GM19328 (cell line): ENCODE measurements around the gene PODNL1.

Source experiments
- ATAC-seq: cut with Tn5 transposase; IDR thresholded peaks from one replicate; pipeline ENCODE4 v1.9.1; 2021; ENCODE audit warnings: mild to moderate bottlenecking, moderate library complexity; ENCODE audit not compliant: unreplicated experiment

PODNL1 gene

GRCh38 chr19:13958043-13958442 lies 19.8 kb upstream of the PODNL1 start:
- no peak for ATAC-seq

- no peak for ATAC-seq
These were observed 18.8 kb upstream of the PODNL1 start for GRCh38 chr19:13957051-13957450.

- ATAC-seq: no peak
These were observed 18.1 kb upstream of the PODNL1 start for GRCh38 chr19:13956365-13956744.

- no peak for ATAC-seq
These were observed 17.6 kb upstream of the PODNL1 start for GRCh38 chr19:13955662-13956364.

- ATAC-seq: no peak
These were observed 16.0 kb upstream of the PODNL1 start for GRCh38 chr19:13954185-13954584.

- no peak for ATAC-seq
These were observed 14.8 kb upstream of the PODNL1 start for GRCh38 chr19:13952931-13953531.

GRCh38 chr19:13952154-13952930 lies 14.1 kb upstream of the PODNL1 start, which contains the start of gene DCAF15:
Gene DCAF15, plus strand, starts transcription at chr19:13952509. Its CDS starts 4 bp downstream, at chr19:13952513.
- ATAC-seq: peak; percentile 92

GRCh38 chr19:13951799-13952153 lies 13.6 kb upstream of the PODNL1 start:
- no peak for ATAC-seq

- no peak for ATAC-seq
These were observed 12.8 kb upstream of the PODNL1 start for GRCh38 chr19:13951043-13951442.

- ATAC-seq: no peak
These were observed 8.2 kb upstream of the PODNL1 start for GRCh38 chr19:13946414-13946813.

- ATAC-seq: no peak
These were observed 3.9 kb upstream of the PODNL1 start for GRCh38 chr19:13942023-13942684.

GRCh38 chr19:13937479-13938300 lies 527 bp downstream of the PODNL1 start:
- no peak for ATAC-seq

- no peak for ATAC-seq
These were observed 2.3 kb downstream of the PODNL1 start for GRCh38 chr19:13935765-13936510.

GRCh38 chr19:13934785-13935109 lies 3.5 kb downstream of the PODNL1 start:
- ATAC-seq: no peak

GRCh38 chr19:13932911-13933393 lies 5.3 kb downstream of the PODNL1 start:
- ATAC-seq: no peak

- no peak for ATAC-seq
These were observed 6.0 kb downstream of the PODNL1 start for GRCh38 chr19:13932149-13932637.

- no peak for ATAC-seq
These were observed 6.6 kb downstream of the PODNL1 start for GRCh38 chr19:13931391-13932148.

- no peak for ATAC-seq
These were observed 7.8 kb downstream of the PODNL1 start for GRCh38 chr19:13930402-13930801.

- no peak for ATAC-seq
These were observed 8.3 kb downstream of the PODNL1 start for GRCh38 chr19:13929956-13930355.
